B cell (primary cell): ENCODE measurements around the gene ZNF662.

ENCODE experiments used
- EZH2 ChIP-seq: IDR thresholded peaks from 2 replicates; pipeline ENCODE4 v1.6.1; 2012; ENCODE audit warnings: borderline replicate concordance, low read depth, mild to moderate bottlenecking, moderate library complexity, low read length; ENCODE audit not compliant: insufficient read depth, poor library complexity, severe bottlenecking
- TF ChIP-seq, protein P1 (sequence below): fragments of 200-600 bp; IDR thresholded peaks from one replicate; pipeline ENCODE4 v1.8.0; 2022; ENCODE audit warnings: antibody characterized with exemption, mild to moderate bottlenecking

DNA sequence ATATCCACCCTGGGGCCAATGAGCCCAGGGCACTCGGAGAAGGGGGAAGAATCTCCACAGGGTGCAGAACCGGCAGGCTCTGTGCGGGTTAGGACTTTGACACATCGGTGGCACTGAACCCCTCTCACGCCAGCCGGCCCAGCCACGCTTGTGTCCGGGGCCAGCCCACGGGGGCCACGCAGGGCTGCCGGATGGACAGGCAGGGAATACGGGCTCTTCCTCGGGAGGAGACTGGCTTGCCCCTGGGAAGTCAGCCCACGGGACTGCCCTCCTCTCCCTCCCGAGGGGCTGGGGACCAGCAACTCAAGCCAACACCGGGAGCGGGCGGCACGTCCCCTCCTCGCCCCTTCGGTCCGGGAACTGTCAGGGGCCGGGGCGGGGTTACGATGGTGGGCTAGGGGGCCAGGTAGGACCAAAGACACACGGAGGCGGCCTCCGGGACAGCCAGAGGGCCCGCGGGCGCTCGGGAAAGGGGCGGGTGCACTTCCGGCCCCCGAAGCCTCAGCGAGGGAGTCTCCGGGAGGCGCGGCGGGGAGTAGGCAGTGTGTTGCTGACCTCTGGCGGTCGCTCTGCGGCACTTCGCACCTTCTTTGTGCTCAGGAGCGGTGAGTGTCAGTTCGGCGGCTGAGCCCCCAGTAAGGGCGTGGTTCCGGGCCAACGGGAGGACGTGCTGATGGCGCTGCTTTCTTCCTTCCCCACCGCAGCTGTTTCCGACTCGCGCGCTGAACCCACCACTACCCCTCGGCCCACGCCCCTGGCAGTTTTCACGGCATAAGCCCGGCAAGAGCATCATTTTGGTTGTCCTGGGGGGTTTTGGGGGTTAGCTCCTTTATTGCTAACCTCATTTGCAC lies 25.1 kb upstream of the ZNF662 start:
- TF ChIP-seq, protein P1, sequence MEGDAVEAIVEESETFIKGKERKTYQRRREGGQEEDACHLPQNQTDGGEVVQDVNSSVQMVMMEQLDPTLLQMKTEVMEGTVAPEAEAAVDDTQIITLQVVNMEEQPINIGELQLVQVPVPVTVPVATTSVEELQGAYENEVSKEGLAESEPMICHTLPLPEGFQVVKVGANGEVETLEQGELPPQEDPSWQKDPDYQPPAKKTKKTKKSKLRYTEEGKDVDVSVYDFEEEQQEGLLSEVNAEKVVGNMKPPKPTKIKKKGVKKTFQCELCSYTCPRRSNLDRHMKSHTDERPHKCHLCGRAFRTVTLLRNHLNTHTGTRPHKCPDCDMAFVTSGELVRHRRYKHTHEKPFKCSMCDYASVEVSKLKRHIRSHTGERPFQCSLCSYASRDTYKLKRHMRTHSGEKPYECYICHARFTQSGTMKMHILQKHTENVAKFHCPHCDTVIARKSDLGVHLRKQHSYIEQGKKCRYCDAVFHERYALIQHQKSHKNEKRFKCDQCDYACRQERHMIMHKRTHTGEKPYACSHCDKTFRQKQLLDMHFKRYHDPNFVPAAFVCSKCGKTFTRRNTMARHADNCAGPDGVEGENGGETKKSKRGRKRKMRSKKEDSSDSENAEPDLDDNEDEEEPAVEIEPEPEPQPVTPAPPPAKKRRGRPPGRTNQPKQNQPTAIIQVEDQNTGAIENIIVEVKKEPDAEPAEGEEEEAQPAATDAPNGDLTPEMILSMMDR = peak; percentile 87
- TF ChIP-seq EZH2 = no peak
